OCI-LY7 (cell line): ENCODE results near the gene SLX4IP.

Experiments
- EZH2phosphoT487 ChIP-seq: fragments of 200-600 bp; sonication (generic); IDR thresholded peaks from 2 replicates; pipeline ENCODE4 v1.6.1; 2018; ENCODE audit warnings: low read depth, borderline replicate concordance, mild to moderate bottlenecking, mixed run types, antibody characterized with exemption, low read length, moderate library complexity, mixed read lengths
- TF ChIP-seq, protein P1 (sequence below): fragments of 200-600 bp; sonication (generic); conservative IDR thresholded peaks from 2 replicates; pipeline ENCODE4 v1.5.1; 2014; ENCODE audit warnings: mild to moderate bottlenecking, antibody characterized with exemption, low read length, moderate library complexity, mixed read lengths

- TF ChIP-seq, protein P1, sequence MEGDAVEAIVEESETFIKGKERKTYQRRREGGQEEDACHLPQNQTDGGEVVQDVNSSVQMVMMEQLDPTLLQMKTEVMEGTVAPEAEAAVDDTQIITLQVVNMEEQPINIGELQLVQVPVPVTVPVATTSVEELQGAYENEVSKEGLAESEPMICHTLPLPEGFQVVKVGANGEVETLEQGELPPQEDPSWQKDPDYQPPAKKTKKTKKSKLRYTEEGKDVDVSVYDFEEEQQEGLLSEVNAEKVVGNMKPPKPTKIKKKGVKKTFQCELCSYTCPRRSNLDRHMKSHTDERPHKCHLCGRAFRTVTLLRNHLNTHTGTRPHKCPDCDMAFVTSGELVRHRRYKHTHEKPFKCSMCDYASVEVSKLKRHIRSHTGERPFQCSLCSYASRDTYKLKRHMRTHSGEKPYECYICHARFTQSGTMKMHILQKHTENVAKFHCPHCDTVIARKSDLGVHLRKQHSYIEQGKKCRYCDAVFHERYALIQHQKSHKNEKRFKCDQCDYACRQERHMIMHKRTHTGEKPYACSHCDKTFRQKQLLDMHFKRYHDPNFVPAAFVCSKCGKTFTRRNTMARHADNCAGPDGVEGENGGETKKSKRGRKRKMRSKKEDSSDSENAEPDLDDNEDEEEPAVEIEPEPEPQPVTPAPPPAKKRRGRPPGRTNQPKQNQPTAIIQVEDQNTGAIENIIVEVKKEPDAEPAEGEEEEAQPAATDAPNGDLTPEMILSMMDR = no peak
- no peak for TF ChIP-seq EZH2phosphoT487
Observed at GRCh38 chr20:10622657-10623418, 187.7 kb downstream of the SLX4IP start.
